T47D (cell line): ENCODE data around the gene ITPR2.
"Not testable (repeated sequence)": the region's sequence is repeated elsewhere in the genome, so short reads cannot be mapped to it uniquely, and the experiment has no call there.

Source experiments
- DNase-seq, 2 experiments: peaks; one replicate each; pipeline versions ENCODE4 v3.0.0 to v3.0.0-alpha.2; 2011 to 2012; ENCODE audit warnings: low read depth in 1 of 2, low spot score in 1 of 2
- JUND ChIP-seq: IDR thresholded peaks from 2 replicates; pipeline ENCODE4 v1.6.1; 2012; ENCODE audit warnings: low read depth
- in situ Hi-C: cut with HindIII; loops from 2 replicates; pipeline ENCODE4 v1.10.0; 2016; ENCODE audit warnings: low sequenced_read_pairs, low pct_unique_long_range_greater_than_20kb

ITPR2 gene

DNA sequence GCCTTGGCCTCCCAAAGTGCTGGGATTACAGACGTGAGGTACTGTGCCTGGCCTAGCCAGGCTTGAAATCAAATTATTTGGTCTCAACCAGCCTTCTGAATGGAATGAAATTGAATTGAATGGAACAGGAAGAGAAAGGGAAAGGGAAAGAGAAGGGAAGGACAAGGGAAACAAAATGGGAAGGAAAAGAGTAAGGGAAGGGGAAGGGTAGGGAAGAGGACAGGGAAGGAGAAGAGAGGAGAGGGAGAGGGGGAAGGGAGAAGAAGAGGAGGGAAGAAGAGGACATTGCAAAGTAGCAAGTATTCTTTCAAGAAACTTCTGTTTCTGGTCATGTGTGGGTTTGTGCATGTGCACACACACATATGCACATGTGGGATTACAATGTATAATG, 97.8 kb downstream of the ITPR2 start:
- in situ Hi-C loops = no loop called here
- TF ChIP-seq JUND = no peak
- no peak for DNase-seq

DNA sequence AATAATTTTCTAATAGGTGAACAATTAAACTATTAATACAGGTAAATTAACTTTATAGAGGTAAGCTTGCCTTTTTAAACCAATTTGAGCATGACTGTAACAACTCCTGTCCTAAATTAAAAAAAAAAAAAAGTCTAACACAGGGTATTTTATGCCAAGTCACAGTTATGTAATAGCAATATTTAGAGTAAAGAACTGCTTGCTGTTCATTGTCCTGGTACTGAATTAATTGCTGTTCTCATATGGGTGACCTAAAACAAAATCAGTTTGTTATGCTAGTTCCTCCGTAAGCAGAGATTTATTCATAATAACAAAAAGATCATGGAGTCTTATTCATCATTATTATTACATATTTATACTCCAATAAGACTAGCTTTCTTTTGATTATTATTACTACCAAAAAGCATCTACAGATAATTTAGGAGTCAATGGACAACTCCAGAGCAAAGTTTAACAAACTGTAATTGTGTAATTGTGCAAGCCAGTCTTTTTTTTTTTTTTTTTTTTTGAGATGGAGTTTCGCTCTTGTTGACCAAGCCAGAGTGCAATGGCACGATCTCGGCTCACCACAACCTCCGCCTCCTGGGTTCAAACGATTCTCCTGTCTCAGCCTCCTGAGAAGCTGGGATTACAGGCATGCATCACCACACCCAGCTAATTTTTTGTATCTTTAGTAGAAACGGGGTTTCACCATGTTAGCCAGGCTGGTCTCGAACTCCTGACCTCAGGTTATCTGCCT, 98.3 kb downstream of the ITPR2 start:
- TF ChIP-seq JUND = no peak
- DNase-seq = no peak
- in situ Hi-C loops = no loop called here

- in situ Hi-C loops = no loop called here
- no peak for DNase-seq
- no peak for TF ChIP-seq JUND
Observed at GRCh38 chr12:26732005-26732908, 100.7 kb downstream of the ITPR2 start.

DNA sequence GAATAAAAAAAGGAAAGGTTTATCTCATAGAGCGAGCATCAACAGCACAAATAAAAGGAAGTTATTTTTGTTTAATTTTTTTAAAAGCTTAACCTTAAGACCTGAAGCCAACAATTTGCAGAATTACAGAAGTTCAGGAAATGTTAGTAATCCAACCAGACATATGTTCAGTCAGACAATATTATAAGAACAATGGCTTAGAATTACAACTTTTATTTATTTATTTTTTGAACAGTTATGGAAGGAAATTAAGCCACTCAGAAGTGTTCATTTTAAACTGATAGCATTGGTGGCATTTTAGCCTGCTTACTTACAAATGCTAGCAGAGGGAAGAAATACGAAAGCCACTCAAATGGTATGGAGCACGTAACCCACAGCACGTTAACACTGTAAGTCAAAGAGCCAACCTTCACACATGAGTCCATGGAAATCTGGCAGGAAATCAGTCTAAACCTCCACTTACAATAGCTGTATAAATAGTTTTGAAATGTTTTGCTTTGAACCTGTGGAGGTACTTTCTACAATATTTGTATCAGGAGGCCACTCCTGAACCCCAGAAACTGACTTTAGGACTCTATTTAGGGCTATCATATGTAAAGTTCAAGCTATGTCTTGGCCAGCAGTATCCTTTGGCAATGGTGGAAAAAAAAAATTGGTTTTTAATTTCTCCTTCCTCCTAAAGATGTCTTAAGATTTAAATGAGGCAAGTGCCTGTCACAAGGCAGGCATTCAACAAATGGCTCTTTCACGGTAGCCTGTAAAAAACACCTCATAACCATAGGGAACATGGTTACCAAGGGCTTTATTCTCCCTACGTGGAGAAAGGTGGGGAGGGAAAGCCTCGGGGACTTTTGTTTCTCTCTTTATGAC, 102.3 kb downstream of the ITPR2 start:
- in situ Hi-C loops = no loop called here
- TF ChIP-seq JUND = no peak
- no peak for DNase-seq

GRCh38 chr12:26729137-26729671, 103.8 kb downstream of the ITPR2 start:
- in situ Hi-C loops, DNase-seq: not testable (repeated sequence)

- no peak for DNase-seq
- in situ Hi-C loops = no loop called here
Observed at GRCh38 chr12:26728205-26729050, 104.6 kb downstream of the ITPR2 start.

GRCh38 chr12:26727482-26728204, 105.4 kb downstream of the ITPR2 start:
- TF ChIP-seq JUND = no peak
- DNase-seq = no peak
- in situ Hi-C loops = no loop called here

More at GRCh38 chr12:26728205-26729050, 104.6 kb downstream of the ITPR2 start:
- TF ChIP-seq JUND = no peak

DNA sequence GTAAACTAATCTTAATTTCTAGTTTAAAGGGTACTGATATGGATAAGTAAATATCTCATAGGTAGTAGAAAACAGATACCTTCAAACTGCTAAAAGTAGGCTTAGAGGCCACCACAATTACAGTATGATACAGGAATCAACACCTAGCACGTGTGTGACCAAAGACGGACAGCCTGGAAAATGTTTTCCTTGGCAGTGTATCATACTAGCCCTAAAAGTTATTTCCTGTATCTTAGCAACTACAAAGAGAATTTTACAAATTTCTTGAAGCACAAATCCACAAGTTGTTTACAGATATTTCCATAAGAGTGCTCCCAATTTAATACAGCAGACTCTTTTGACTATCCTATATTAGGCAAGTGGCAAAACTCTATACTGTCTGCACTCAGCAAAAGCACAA, 106.0 kb downstream of the ITPR2 start:
- in situ Hi-C loops = no loop called here

DNA sequence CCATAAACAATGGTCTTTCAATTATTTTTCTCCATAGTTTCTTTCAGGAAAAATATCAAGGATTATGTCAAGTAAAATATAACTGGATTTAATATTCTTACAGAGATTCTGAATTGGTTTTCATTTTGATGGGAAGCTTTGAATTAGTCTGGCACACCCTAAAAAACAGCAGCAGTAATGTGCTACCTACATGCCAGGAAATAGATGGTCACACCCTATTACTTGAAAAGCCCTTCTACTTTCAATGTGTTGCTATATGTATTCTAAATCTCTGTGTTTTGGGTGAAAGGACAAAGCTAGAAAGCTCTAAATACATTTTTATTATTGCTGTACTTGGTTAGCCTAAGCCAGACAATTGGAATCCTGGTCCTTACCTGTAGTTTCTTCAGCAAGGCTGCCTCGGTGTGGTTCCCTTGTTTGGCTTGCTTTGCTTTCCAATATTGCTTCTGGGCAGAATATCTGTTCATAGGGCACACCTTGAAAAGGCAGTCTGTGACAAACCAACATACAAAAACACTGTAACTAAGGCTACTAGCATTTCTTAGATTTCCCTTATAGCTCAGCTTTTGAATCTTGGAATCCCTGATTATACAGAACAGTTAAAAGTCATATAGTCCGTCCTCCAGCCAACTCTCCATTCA, 107.6 kb downstream of the ITPR2 start:
- DNase-seq = no peak
- no peak for TF ChIP-seq JUND
- in situ Hi-C loops = no loop called here

More for the DNA sequence above, 106.0 kb downstream of the ITPR2 start:
- no peak for DNase-seq
- TF ChIP-seq JUND = no peak

GRCh38 chr12:26724309-26724702, 108.7 kb downstream of the ITPR2 start:
- no peak for TF ChIP-seq JUND

More at GRCh38 chr12:26724309-26724702, 108.7 kb downstream of the ITPR2 start:
- no peak for DNase-seq
- in situ Hi-C loops = no loop called here
